GM12878 (cell line): ENCODE measurements around the gene TAS2R39.

Experiments used
- CTCF ChIP-seq, 3 experiments: IDR thresholded peaks in 2 of 3; conservative IDR thresholded peaks in 1 of 3; 2 replicates each; pipeline ENCODE4 v1.5.1; 2011; ENCODE audit warnings: low read depth in 3 of 3, low read length in 3 of 3, mild to moderate bottlenecking in 3 of 3, control low read depth in 2 of 3, moderate library complexity in 2 of 3, inconsistent platforms in 1 of 3, mixed read lengths in 1 of 3; ENCODE audit not compliant: control insufficient read depth in 2 of 3, insufficient read depth in 1 of 3; ENCODE audit errors: extremely low read depth in 1 of 3
- NRF1 ChIP-seq: conservative IDR thresholded peaks from 2 replicates; pipeline ENCODE4 v1.6.1; 2011; ENCODE audit warnings: mild to moderate bottlenecking, low read depth, low read length, improper control_type of control experiment
- SREBF2 ChIP-seq: IDR thresholded peaks from 2 replicates; pipeline ENCODE4 v1.6.1; 2012; ENCODE audit warnings: mild to moderate bottlenecking, low read length
- TBL1XR1 ChIP-seq: IDR thresholded peaks from 2 replicates; pipeline ENCODE4 v1.6.1; 2012; ENCODE audit warnings: low read depth, low read length, improper control_type of control experiment

- TF ChIP-seq SREBF2, result no peak
- no peak for TF ChIP-seq CTCF (IDR thresholded peaks at IDR 0.05 in 2 of 3, conservative IDR thresholded peaks at IDR 0.05 in 1 of 3; ENCODE audit: control insufficient read depth in 2 of 3, extremely low read depth in 1 of 3, insufficient read depth in 1 of 3, low read depth in 3 of 3, low read length in 3 of 3)
- TF ChIP-seq NRF1, result no peak
- no peak for TF ChIP-seq TBL1XR1
Observed at GRCh38 chr7:143221286-143221685, 38.1 kb downstream of the TAS2R39 start.
